ENCODE results near the gene RAD51B.

RAD51B gene

GRCh38 chr14:67785270-67786109 lies 34.1 kb upstream of the RAD51B start:
- Histone ChIP-seq H3K4me3 (ENCODE audit: insufficient read length, low read depth) (no peak overlapping the region), H3K9ac (ENCODE audit: insufficient read length, low read depth) (no peak overlapping the region), H3K27me3 (ENCODE audit: insufficient read depth, insufficient read length) (no peaks in the 10 kb centered on the region), H3K36me3 (ENCODE audit: insufficient read depth, insufficient read length, low read length) (peaks cover 73% of the 10 kb centered on the region), H3K4me1 (ENCODE audit: insufficient read depth, insufficient read length) (no peaks in the 10 kb centered on the region), H3K9me3 (ENCODE audit: insufficient read depth, low read length) (no peaks in the 10 kb centered on the region)
- TF ChIP-seq ZNF274 (IDR thresholded peaks at IDR 0.05; ENCODE audit: low read depth, low read length) (no peak), SUZ12 (IDR thresholded peaks at IDR 0.05; ENCODE audit: extremely low read depth, insufficient read depth, insufficient read length) (no peak), YY1 (IDR thresholded peaks at IDR 0.05; ENCODE audit: insufficient read depth, insufficient read length) (no peak)
- DNase-seq (ENCODE audit: low read depth, low spot score): no peak

DNA sequence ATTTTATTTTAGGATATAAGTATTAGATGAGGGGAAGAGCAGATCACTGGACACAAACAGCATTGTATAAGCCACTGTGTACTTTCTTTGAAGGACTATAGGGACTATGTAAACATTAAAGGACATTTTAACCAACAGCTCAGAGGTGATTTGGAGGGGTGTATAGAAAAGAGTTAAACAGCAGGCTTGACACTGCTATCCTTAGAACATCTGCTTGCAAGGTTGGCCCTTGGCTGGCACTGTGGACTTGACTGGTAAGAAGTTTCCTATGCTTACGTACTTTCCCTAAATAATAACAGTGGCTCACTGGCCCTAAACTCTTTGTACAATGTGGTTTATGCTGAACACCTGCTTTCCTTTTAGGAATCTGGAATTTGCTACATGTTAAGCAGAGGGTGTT lies 31.9 kb upstream of the RAD51B start:
- H3K36me3 ChIP-seq (ENCODE audit: insufficient read depth, insufficient read length, low read length): peaks cover 55% of the 10 kb centered on the region
- H3K9me3 ChIP-seq (ENCODE audit: insufficient read depth, low read length): no peaks in the 10 kb centered on the region
- TF ChIP-seq YY1 (IDR thresholded peaks at IDR 0.05; ENCODE audit: insufficient read depth, insufficient read length) (no peak), ZNF274 (IDR thresholded peaks at IDR 0.05; ENCODE audit: low read depth, low read length) (no peak), SUZ12 (IDR thresholded peaks at IDR 0.05; ENCODE audit: extremely low read depth, insufficient read depth, insufficient read length) (no peak)
- H3K4me3 ChIP-seq (ENCODE audit: insufficient read length, low read depth): no peak overlapping the region
- H3K27me3 ChIP-seq (ENCODE audit: insufficient read depth, insufficient read length): no peaks in the 10 kb centered on the region
- no peak overlapping the region for H3K9ac ChIP-seq (ENCODE audit: insufficient read length, low read depth)
- DNase-seq (ENCODE audit: low read depth, low spot score): no peak
- no peaks in the 10 kb centered on the region for H3K4me1 ChIP-seq (ENCODE audit: insufficient read depth, insufficient read length)

GRCh38 chr14:67798731-67799130 lies 20.8 kb upstream of the RAD51B start:
- Histone ChIP-seq H3K9me3 (ENCODE audit: insufficient read depth, low read length) (no peaks in the 10 kb centered on the region), H3K27me3 (ENCODE audit: insufficient read depth, insufficient read length) (no peaks in the 10 kb centered on the region), H3K36me3 (ENCODE audit: insufficient read depth, insufficient read length, low read length) (peaks cover 52% of the 10 kb centered on the region), H3K4me3 (ENCODE audit: insufficient read length, low read depth) (no peak overlapping the region), H3K9ac (ENCODE audit: insufficient read length, low read depth) (no peak overlapping the region), H3K4me1 (ENCODE audit: insufficient read depth, insufficient read length) (no peaks in the 10 kb centered on the region)
- DNase-seq (ENCODE audit: low read depth, low spot score): no peak
- TF ChIP-seq ZNF274 (IDR thresholded peaks at IDR 0.05; ENCODE audit: low read depth, low read length) (no peak), YY1 (IDR thresholded peaks at IDR 0.05; ENCODE audit: insufficient read depth, insufficient read length) (no peak), SUZ12 (IDR thresholded peaks at IDR 0.05; ENCODE audit: extremely low read depth, insufficient read depth, insufficient read length) (no peak)

DNA sequence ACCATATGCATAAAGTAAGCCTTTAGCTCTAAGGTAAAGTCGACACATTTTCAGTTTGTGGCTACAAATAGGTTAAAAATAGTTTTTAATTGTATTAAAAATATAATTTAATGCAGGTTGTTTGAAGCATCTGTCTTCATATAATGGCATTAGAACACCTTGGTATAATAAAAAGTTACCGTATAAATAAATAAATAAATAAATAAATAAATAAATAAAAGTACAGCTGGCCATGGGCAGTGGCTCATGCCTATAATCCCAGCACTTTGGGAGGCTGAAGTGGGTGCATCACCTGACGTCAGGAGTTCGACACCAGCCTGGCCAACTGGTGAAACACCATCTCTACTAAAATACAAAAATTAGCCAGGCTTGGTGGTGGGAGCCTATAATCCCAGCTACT lies 18.8 kb upstream of the RAD51B start:
- Histone ChIP-seq H3K36me3 (ENCODE audit: insufficient read depth, insufficient read length, low read length) (peaks cover 51% of the 10 kb centered on the region), H3K9ac (ENCODE audit: insufficient read length, low read depth) (no peak overlapping the region), H3K27me3 (ENCODE audit: insufficient read depth, insufficient read length) (no peaks in the 10 kb centered on the region), H3K9me3 (ENCODE audit: insufficient read depth, low read length) (no peaks in the 10 kb centered on the region), H3K4me3 (ENCODE audit: insufficient read length, low read depth) (no peak overlapping the region), H3K4me1 (ENCODE audit: insufficient read depth, insufficient read length) (no peaks in the 10 kb centered on the region)
- no peak for DNase-seq (ENCODE audit: low read depth, low spot score)
- no peak for TF ChIP-seq SUZ12 (IDR thresholded peaks at IDR 0.05; ENCODE audit: extremely low read depth, insufficient read depth, insufficient read length)
- TF ChIP-seq ZNF274 (IDR thresholded peaks at IDR 0.05; ENCODE audit: low read depth, low read length): no peak
- TF ChIP-seq YY1 (IDR thresholded peaks at IDR 0.05; ENCODE audit: insufficient read depth, insufficient read length): no peak

DNA sequence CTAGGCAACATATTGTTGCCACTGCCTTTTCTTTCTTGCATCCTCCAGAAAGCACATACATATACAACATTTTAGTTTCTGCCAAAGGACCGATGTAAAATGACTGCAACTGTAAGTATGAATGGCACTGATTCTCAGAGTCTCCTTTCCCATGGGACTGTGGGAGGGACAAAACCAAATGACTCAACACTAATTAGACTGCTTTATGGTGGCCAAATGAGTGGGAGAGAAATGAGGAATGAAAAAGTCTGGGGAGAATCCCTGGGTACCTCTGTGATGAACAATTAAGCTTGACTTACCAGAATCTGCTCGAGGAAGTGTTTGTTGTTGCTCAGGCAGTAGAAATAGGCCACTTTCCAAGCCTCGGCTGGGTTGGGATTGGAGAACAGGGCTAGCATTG lies 13.3 kb upstream of the RAD51B start:
- H3K9me3 ChIP-seq (ENCODE audit: insufficient read depth, low read length): no peaks in the 10 kb centered on the region
- no peak for DNase-seq (ENCODE audit: low read depth, low spot score)
- H3K36me3 ChIP-seq (ENCODE audit: insufficient read depth, insufficient read length, low read length): peaks cover 68% of the 10 kb centered on the region
- TF ChIP-seq YY1 (IDR thresholded peaks at IDR 0.05; ENCODE audit: insufficient read depth, insufficient read length): no peak
- no peak for TF ChIP-seq SUZ12 (IDR thresholded peaks at IDR 0.05; ENCODE audit: extremely low read depth, insufficient read depth, insufficient read length)
- no peak for TF ChIP-seq ZNF274 (IDR thresholded peaks at IDR 0.05; ENCODE audit: low read depth, low read length)
- no peak overlapping the region for H3K9ac ChIP-seq (ENCODE audit: insufficient read length, low read depth)
- H3K4me3 ChIP-seq (ENCODE audit: insufficient read length, low read depth): no peak overlapping the region
- H3K27me3 ChIP-seq (ENCODE audit: insufficient read depth, insufficient read length): no peaks in the 10 kb centered on the region
- H3K4me1 ChIP-seq (ENCODE audit: insufficient read depth, insufficient read length): no peaks in the 10 kb centered on the region

DNA sequence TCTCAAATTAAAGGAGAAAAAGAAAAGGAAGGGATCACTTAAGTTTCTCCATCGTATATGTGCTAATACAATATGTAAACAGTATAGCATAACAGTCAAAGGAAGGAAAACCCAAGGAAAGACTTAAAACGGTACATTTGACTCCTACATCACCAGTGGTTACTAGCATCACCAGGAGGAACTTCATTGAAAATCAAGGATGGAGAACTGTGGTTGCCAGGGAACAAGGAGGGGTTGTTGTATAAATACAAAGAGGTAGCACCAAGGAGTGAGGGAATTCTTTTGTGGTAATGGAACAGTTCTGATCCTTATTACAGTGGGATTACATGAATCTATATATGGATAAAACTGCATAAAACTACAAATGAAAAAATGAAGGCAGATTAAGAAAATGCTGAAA lies 4.8 kb upstream of the RAD51B start:
- Histone ChIP-seq H3K4me3 (ENCODE audit: insufficient read length, low read depth) (no peak overlapping the region), H3K27me3 (ENCODE audit: insufficient read depth, insufficient read length) (no peaks in the 10 kb centered on the region), H3K9me3 (ENCODE audit: insufficient read depth, low read length) (no peaks in the 10 kb centered on the region), H3K36me3 (ENCODE audit: insufficient read depth, insufficient read length, low read length) (peaks cover 26% of the 10 kb centered on the region), H3K4me1 (ENCODE audit: insufficient read depth, insufficient read length) (peaks cover 2% of the 10 kb centered on the region), H3K9ac (ENCODE audit: insufficient read length, low read depth) (no peak overlapping the region)
- TF ChIP-seq SUZ12 (IDR thresholded peaks at IDR 0.05; ENCODE audit: extremely low read depth, insufficient read depth, insufficient read length): no peak
- no peak for TF ChIP-seq ZNF274 (IDR thresholded peaks at IDR 0.05; ENCODE audit: low read depth, low read length)
- no peak for TF ChIP-seq YY1 (IDR thresholded peaks at IDR 0.05; ENCODE audit: insufficient read depth, insufficient read length)
- DNase-seq (ENCODE audit: low read depth, low spot score): no peak

- H3K4me1 ChIP-seq (ENCODE audit: insufficient read depth, insufficient read length): peaks cover 2% of the 10 kb centered on the region
- DNase-seq (ENCODE audit: low read depth, low spot score): no peak
- no peaks in the 10 kb centered on the region for H3K9me3 ChIP-seq (ENCODE audit: insufficient read depth, low read length)
- H3K4me3 ChIP-seq (ENCODE audit: insufficient read length, low read depth): peak overlapping the region; percentile 65
- peaks cover 20% of the 10 kb centered on the region for H3K36me3 ChIP-seq (ENCODE audit: insufficient read depth, insufficient read length, low read length)
- TF ChIP-seq SUZ12 (IDR thresholded peaks at IDR 0.05; ENCODE audit: extremely low read depth, insufficient read depth, insufficient read length) (no peak), ZNF274 (IDR thresholded peaks at IDR 0.05; ENCODE audit: low read depth, low read length) (no peak), YY1 (IDR thresholded peaks at IDR 0.05; ENCODE audit: insufficient read depth, insufficient read length) (no peak)
- H3K27me3 ChIP-seq (ENCODE audit: insufficient read depth, insufficient read length): no peaks in the 10 kb centered on the region
- peak overlapping the region; percentile 58 for H3K9ac ChIP-seq (ENCODE audit: insufficient read length, low read depth)
Measured at GRCh38 chr14:67815573-67816225, 3.9 kb upstream of the RAD51B start.
